ENCODE data around the gene ITGBL1. TPM values are rescaled to one million over a fixed set of nuclear protein-coding genes. Genes with fewer than 3 reads are reported as not detected.

ITGBL1 gene
- total RNA-seq, 1 experiment from 2014 or later: 0.22 TPM

DNA sequence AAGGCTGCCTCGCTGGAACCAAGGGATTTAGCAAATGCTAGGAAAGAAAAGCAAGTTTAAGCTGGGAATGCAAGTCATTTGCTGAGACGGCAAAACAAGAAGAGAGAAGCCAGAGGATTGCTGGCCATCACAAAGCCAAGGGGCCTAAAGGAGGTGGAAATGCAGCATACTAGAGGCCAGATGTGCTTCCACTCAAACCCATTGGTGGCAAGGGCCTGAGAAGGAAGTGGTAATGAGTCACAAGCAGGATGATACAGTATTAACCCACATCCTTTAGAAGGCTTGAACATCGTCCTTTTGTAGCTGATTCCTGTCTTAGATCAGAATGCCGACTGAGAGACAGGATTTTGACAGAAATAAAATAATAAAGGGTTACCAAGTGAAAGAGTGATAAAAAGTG lies 68.2 kb downstream of the ITGBL1 start (continued):
- TF ChIP-seq, protein P1, sequence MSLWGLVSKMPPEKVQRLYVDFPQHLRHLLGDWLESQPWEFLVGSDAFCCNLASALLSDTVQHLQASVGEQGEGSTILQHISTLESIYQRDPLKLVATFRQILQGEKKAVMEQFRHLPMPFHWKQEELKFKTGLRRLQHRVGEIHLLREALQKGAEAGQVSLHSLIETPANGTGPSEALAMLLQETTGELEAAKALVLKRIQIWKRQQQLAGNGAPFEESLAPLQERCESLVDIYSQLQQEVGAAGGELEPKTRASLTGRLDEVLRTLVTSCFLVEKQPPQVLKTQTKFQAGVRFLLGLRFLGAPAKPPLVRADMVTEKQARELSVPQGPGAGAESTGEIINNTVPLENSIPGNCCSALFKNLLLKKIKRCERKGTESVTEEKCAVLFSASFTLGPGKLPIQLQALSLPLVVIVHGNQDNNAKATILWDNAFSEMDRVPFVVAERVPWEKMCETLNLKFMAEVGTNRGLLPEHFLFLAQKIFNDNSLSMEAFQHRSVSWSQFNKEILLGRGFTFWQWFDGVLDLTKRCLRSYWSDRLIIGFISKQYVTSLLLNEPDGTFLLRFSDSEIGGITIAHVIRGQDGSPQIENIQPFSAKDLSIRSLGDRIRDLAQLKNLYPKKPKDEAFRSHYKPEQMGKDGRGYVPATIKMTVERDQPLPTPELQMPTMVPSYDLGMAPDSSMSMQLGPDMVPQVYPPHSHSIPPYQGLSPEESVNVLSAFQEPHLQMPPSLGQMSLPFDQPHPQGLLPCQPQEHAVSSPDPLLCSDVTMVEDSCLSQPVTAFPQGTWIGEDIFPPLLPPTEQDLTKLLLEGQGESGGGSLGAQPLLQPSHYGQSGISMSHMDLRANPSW (CRISPR knock-in tag; conservative IDR thresholded peaks at IDR 0.05; ENCODE audit: low read depth): no peak
- TF ChIP-seq JUN (CRISPR knock-in tag; IDR thresholded peaks at IDR 0.05): no peak
- TF ChIP-seq HMGA2 (CRISPR knock-in tag; IDR thresholded peaks at IDR 0.05): no peak
- TF ChIP-seq, protein P2, sequence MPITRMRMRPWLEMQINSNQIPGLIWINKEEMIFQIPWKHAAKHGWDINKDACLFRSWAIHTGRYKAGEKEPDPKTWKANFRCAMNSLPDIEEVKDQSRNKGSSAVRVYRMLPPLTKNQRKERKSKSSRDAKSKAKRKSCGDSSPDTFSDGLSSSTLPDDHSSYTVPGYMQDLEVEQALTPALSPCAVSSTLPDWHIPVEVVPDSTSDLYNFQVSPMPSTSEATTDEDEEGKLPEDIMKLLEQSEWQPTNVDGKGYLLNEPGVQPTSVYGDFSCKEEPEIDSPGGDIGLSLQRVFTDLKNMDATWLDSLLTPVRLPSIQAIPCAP (CRISPR knock-in tag; IDR thresholded peaks at IDR 0.05): no peak
- TF ChIP-seq, protein P3, sequence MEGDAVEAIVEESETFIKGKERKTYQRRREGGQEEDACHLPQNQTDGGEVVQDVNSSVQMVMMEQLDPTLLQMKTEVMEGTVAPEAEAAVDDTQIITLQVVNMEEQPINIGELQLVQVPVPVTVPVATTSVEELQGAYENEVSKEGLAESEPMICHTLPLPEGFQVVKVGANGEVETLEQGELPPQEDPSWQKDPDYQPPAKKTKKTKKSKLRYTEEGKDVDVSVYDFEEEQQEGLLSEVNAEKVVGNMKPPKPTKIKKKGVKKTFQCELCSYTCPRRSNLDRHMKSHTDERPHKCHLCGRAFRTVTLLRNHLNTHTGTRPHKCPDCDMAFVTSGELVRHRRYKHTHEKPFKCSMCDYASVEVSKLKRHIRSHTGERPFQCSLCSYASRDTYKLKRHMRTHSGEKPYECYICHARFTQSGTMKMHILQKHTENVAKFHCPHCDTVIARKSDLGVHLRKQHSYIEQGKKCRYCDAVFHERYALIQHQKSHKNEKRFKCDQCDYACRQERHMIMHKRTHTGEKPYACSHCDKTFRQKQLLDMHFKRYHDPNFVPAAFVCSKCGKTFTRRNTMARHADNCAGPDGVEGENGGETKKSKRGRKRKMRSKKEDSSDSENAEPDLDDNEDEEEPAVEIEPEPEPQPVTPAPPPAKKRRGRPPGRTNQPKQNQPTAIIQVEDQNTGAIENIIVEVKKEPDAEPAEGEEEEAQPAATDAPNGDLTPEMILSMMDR (IDR thresholded peaks at IDR 0.05): no peak
- TF ChIP-seq FOXK1 (CRISPR knock-in tag; IDR thresholded peaks at IDR 0.05): no peak
- TF ChIP-seq ZNF263 (CRISPR knock-in tag; IDR thresholded peaks at IDR 0.05; ENCODE audit: low read depth): no peak
- TF ChIP-seq MYBL2 (CRISPR knock-in tag; IDR thresholded peaks at IDR 0.05): no peak
- TF ChIP-seq, protein P4, sequence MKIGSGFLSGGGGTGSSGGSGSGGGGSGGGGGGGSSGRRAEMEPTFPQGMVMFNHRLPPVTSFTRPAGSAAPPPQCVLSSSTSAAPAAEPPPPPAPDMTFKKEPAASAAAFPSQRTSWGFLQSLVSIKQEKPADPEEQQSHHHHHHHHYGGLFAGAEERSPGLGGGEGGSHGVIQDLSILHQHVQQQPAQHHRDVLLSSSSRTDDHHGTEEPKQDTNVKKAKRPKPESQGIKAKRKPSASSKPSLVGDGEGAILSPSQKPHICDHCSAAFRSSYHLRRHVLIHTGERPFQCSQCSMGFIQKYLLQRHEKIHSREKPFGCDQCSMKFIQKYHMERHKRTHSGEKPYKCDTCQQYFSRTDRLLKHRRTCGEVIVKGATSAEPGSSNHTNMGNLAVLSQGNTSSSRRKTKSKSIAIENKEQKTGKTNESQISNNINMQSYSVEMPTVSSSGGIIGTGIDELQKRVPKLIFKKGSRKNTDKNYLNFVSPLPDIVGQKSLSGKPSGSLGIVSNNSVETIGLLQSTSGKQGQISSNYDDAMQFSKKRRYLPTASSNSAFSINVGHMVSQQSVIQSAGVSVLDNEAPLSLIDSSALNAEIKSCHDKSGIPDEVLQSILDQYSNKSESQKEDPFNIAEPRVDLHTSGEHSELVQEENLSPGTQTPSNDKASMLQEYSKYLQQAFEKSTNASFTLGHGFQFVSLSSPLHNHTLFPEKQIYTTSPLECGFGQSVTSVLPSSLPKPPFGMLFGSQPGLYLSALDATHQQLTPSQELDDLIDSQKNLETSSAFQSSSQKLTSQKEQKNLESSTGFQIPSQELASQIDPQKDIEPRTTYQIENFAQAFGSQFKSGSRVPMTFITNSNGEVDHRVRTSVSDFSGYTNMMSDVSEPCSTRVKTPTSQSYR (CRISPR knock-in tag; IDR thresholded peaks at IDR 0.05): no peak
- TF ChIP-seq ZNF219 (CRISPR knock-in tag; IDR thresholded peaks at IDR 0.05; ENCODE audit: borderline replicate concordance): no peak
- TF ChIP-seq TEAD1 (CRISPR knock-in tag; IDR thresholded peaks at IDR 0.05): no peak
- TF ChIP-seq, protein P5, sequence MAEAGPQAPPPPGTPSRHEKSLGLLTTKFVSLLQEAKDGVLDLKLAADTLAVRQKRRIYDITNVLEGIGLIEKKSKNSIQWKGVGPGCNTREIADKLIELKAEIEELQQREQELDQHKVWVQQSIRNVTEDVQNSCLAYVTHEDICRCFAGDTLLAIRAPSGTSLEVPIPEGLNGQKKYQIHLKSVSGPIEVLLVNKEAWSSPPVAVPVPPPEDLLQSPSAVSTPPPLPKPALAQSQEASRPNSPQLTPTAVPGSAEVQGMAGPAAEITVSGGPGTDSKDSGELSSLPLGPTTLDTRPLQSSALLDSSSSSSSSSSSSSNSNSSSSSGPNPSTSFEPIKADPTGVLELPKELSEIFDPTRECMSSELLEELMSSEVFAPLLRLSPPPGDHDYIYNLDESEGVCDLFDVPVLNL (CRISPR knock-in tag; IDR thresholded peaks at IDR 0.05; ENCODE audit: borderline replicate concordance, low read depth): no peak
- TF ChIP-seq, protein P6, sequence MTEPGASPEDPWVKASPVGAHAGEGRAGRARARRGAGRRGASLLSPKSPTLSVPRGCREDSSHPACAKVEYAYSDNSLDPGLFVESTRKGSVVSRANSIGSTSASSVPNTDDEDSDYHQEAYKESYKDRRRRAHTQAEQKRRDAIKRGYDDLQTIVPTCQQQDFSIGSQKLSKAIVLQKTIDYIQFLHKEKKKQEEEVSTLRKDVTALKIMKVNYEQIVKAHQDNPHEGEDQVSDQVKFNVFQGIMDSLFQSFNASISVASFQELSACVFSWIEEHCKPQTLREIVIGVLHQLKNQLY (CRISPR knock-in tag; IDR thresholded peaks at IDR 0.05): no peak
- no peak for TF ChIP-seq TCF7 (CRISPR knock-in tag; IDR thresholded peaks at IDR 0.05; ENCODE audit: low read depth)
- no peak for TF ChIP-seq NR1H2 (CRISPR knock-in tag; IDR thresholded peaks at IDR 0.05)
- TF ChIP-seq PRRX2 (CRISPR knock-in tag; IDR thresholded peaks at IDR 0.05): no peak

DNA sequence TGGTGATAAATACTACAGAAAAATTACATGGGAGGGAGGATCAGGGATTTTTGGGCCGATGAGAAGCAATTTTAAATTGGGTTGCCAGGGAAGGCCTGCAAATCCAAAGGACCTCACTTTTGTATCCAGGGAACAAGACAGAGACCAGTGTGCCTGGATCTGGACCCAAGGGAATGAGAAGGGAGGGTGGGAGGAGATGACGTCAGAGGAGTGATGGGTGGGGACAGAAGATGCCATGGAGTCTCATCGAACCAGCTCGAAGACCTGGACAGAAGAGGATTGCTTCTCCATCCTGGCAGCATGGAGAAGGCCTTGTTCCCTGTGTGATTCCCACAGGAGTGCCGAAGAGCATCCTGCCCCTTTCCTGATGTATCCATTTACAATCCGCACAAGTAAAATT lies 68.9 kb downstream of the ITGBL1 start:
- Mint-ChIP-seq H3K27ac (no peak overlapping the region), H3K27me3 (ENCODE audit: low read depth) (no peaks in the 10 kb centered on the region), H3K4me1 (peaks cover 13% of the 10 kb centered on the region), H3K4me3 (no peak overlapping the region), H3K9me3 (no peaks in the 10 kb centered on the region), H3K36me3 (no peaks in the 10 kb centered on the region)
- ChIA-PET CTCF (no interaction called here), POLR2A (no interaction called here)
- ATAC-seq (no peak), DNase-seq (ENCODE audit: low spot score) (no peak)
- TF ChIP-seq ZNF232 (CRISPR knock-in tag; IDR thresholded peaks at IDR 0.05) (no peak), CREM (CRISPR knock-in tag; IDR thresholded peaks at IDR 0.05) (no peak), JUN (CRISPR knock-in tag; IDR thresholded peaks at IDR 0.05) (no peak)
- TF ChIP-seq, protein P4 (CRISPR knock-in tag; IDR thresholded peaks at IDR 0.05): no peak
